Esophagus muscularis mucosa (tissue), 4 donors: ENCODE measurements around the gene SERPINB1.

ENCODE experiments used
- EP300 ChIP-seq: sonication (generic); formaldehyde crosslinking; IDR thresholded peaks from one replicate; pipeline ENCODE4 v1.6.1; 2017; ENCODE audit warnings: antibody characterized with exemption
- POLR2A ChIP-seq: fragments of 450-650 bp; IDR thresholded peaks from one replicate; pipeline ENCODE4 v1.6.1; 2017; ENCODE audit warnings: antibody characterized with exemption, moderate library complexity, mild to moderate bottlenecking, low read depth
- POLR2AphosphoS5 ChIP-seq, 2 donors: sonication (generic); formaldehyde crosslinking; IDR thresholded peaks; one replicate each; pipeline ENCODE4 v1.6.1; 2017; ENCODE audit warnings: antibody characterized with exemption in 2 of 2
- TF ChIP-seq, protein P1 (sequence below), 3 experiments: fragments of 200-600 bp in 2 of 3; fragments of 450-650 bp in 1 of 3; sonication (generic) in 2 of 3; IDR thresholded peaks; one replicate each; pipeline ENCODE4 v1.5.1; 2017 to 2019; ENCODE audit warnings: antibody characterized with exemption in 3 of 3, mild to moderate bottlenecking in 2 of 3, moderate library complexity in 1 of 3

DNA sequence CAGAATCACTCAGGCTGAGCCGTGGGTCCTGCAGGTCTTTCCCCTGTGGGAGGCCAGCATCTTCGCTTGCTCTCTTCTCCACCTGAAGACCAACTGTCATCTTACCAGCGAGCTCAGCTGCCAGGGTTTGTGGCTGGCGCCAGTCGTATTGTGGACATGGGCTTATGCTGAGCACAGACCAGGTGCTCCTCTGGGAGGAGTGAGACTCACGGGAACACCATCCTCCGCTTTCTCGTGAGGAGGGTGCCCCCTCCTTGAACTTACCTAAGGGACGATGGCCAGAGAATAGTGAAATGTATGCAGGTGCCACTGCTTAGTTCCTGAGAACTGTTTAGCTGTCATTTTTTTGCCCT lies 59.3 kb downstream of the SERPINB1 start:
- TF ChIP-seq, protein P1, sequence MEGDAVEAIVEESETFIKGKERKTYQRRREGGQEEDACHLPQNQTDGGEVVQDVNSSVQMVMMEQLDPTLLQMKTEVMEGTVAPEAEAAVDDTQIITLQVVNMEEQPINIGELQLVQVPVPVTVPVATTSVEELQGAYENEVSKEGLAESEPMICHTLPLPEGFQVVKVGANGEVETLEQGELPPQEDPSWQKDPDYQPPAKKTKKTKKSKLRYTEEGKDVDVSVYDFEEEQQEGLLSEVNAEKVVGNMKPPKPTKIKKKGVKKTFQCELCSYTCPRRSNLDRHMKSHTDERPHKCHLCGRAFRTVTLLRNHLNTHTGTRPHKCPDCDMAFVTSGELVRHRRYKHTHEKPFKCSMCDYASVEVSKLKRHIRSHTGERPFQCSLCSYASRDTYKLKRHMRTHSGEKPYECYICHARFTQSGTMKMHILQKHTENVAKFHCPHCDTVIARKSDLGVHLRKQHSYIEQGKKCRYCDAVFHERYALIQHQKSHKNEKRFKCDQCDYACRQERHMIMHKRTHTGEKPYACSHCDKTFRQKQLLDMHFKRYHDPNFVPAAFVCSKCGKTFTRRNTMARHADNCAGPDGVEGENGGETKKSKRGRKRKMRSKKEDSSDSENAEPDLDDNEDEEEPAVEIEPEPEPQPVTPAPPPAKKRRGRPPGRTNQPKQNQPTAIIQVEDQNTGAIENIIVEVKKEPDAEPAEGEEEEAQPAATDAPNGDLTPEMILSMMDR (IDR thresholded peaks at IDR 0.05) = no peak
- TF ChIP-seq POLR2AphosphoS5 (IDR thresholded peaks at IDR 0.05) (no peak), POLR2A (no peak), EP300 (no peak)
